Ovary (tissue), 3 donors: ENCODE measurements around the gene SPRYD4.

Experiments used
- CTCF ChIP-seq, 3 donors: fragments of 450-650 bp in 2 of 3; fragments of 200-600 bp in 1 of 3; IDR thresholded peaks; one replicate each; pipeline versions ENCODE4 v1.5.1 to v1.8.0; 2016 to 2022; ENCODE audit warnings: antibody characterized with exemption in 3 of 3, mild to moderate bottlenecking in 1 of 3
- EP300 ChIP-seq: sonication (generic); formaldehyde crosslinking; IDR thresholded peaks from one replicate; pipeline ENCODE4 v1.6.1; 2017; ENCODE audit warnings: antibody characterized with exemption
- POLR2A ChIP-seq: fragments of 450-650 bp; IDR thresholded peaks from one replicate; pipeline ENCODE4 v1.6.1; 2017; ENCODE audit warnings: antibody characterized with exemption, mild to moderate bottlenecking, moderate library complexity
- donor health status: DM: no; HTN: no; CAD: no.

- no peak for TF ChIP-seq CTCF (IDR thresholded peaks at IDR 0.05)
- TF ChIP-seq EP300 = no peak
- no peak for TF ChIP-seq POLR2A
Observed at GRCh38 chr12:56451147-56451546, 17.2 kb upstream of the SPRYD4 start.
